OCI-LY7 (cell line): ENCODE data around the gene SLC4A1AP. TPM values are rescaled to one million over a fixed set of nuclear protein-coding genes. Genes with fewer than 3 reads are reported as not detected.

Source experiments
- BruUV-seq: library from RNA; stranded (reverse); fragments of 400-500 nt; replicated peaks from 2 replicates; lab custom pipeline; 2021; lab: Mats Ljungman, UMichigan
- CTCF ChIA-PET: fragments of 300-600 bp; sonication (Branson Sonifier 250); formaldehyde crosslinking; loops from one replicate; lab custom pipeline; 2022; ENCODE audit warnings: antibody characterized with exemption; ENCODE audit not compliant: unreplicated experiment; lab: Charles Lee
- POLR2A ChIA-PET: fragments of 300-600 bp; sonication (Branson Sonifier 250); formaldehyde crosslinking; loops from one replicate; lab custom pipeline; 2022; ENCODE audit warnings: antibody characterized with exemption; lab: Charles Lee
- DNase-seq: peaks from one replicate; pipeline ENCODE4 v3.0.0-alpha.2; 2015; ENCODE audit warnings: low spot score
- H2AFZ ChIP-seq: fragments of 200-600 bp; sonication (generic), shearing (Covaris generic); 2 replicates; pipeline ENCODE4 v1.6.1; 2014; ENCODE audit warnings: mild to moderate bottlenecking, antibody characterized with exemption, low read length, moderate library complexity
- H3K27ac ChIP-seq: fragments of 200-600 bp; sonication (generic); 2 replicates; pipeline ENCODE4 v1.5.1; 2014; ENCODE audit warnings: mixed run types, low read depth, mild to moderate bottlenecking, moderate library complexity, low read length, inconsistent platforms; ENCODE audit not compliant: poor library complexity, severe bottlenecking
- H3K36me3 ChIP-seq: fragments of 200-600 bp; sonication (generic); 2 replicates; pipeline ENCODE4 v1.6.1; 2014; ENCODE audit warnings: mild to moderate bottlenecking, antibody characterized with exemption, low read length, moderate library complexity, mixed read lengths; ENCODE audit not compliant: insufficient read depth
- H3K4me1 ChIP-seq: fragments of 200-600 bp; sonication (generic); 2 replicates; pipeline ENCODE4 v1.5.1; 2014; ENCODE audit warnings: mild to moderate bottlenecking, low read length; ENCODE audit not compliant: insufficient read depth, poor library complexity, severe bottlenecking
- H3K4me2 ChIP-seq: fragments of 200-600 bp; sonication (generic); 2 replicates; pipeline ENCODE4 v1.6.1; 2014; ENCODE audit warnings: mild to moderate bottlenecking, low read length
- H3K4me3 ChIP-seq: fragments of 200-600 bp; sonication (generic); 2 replicates; pipeline ENCODE4 v1.5.1; 2014; ENCODE audit warnings: mild to moderate bottlenecking, low read depth, low read length; ENCODE audit not compliant: poor library complexity, severe bottlenecking
- H3K79me2 ChIP-seq: fragments of 200-600 bp; sonication (generic); 2 replicates; pipeline ENCODE4 v1.6.1; 2016; ENCODE audit warnings: low read depth, mild to moderate bottlenecking, low read length, moderate library complexity, mixed read lengths; ENCODE audit not compliant: insufficient read depth
- H3K9me2 ChIP-seq: fragments of 200-600 bp; sonication (generic); 2 replicates; pipeline ENCODE4 v1.6.1; 2016; ENCODE audit warnings: mild to moderate bottlenecking, low read length, mixed read lengths; ENCODE audit not compliant: insufficient read depth
- H3K9me3 ChIP-seq: fragments of 200-600 bp; sonication (generic); 2 replicates; pipeline ENCODE4 v1.6.1; 2014; ENCODE audit warnings: mild to moderate bottlenecking, mixed run types, low read length, mixed read lengths
- H4K20me1 ChIP-seq: fragments of 200-600 bp; sonication (generic); 2 replicates; pipeline ENCODE4 v1.6.1; 2014; ENCODE audit warnings: mild to moderate bottlenecking, antibody characterized with exemption, low read length, moderate library complexity, mixed read lengths; ENCODE audit not compliant: insufficient read depth
- EZH2phosphoT487 ChIP-seq: fragments of 200-600 bp; sonication (generic); IDR thresholded peaks from 2 replicates; pipeline ENCODE4 v1.6.1; 2018; ENCODE audit warnings: low read depth, borderline replicate concordance, mild to moderate bottlenecking, mixed run types, antibody characterized with exemption, low read length, moderate library complexity, mixed read lengths
- intact Hi-C: fragments of 100-400 bp; cut with micrococcal nuclease; formaldehyde crosslinking; loops from one replicate; pipeline ENCODE4 v1.10.0; 2022; ENCODE audit not compliant: unreplicated experiment
- total RNA-seq, 2 experiments: library from RNA; depleted of rRNA in 1 of 2; stranded (reverse); fragments of >200 nt in 1 of 2; shearing (Covaris generic) in 1 of 2; gene quantifications; 2 replicates each; pipeline ENCODE4 v1.2.3, GENCODE V29; 2014 to 2022
- TF ChIP-seq, protein P1 (sequence below): fragments of 200-600 bp; sonication (generic); conservative IDR thresholded peaks from 2 replicates; pipeline ENCODE4 v1.5.1; 2014; ENCODE audit warnings: mild to moderate bottlenecking, antibody characterized with exemption, low read length, moderate library complexity, mixed read lengths

SLC4A1AP gene
- total RNA-seq, 2 experiments from 2014 or later: 26.2 to 27.9 TPM

DNA sequence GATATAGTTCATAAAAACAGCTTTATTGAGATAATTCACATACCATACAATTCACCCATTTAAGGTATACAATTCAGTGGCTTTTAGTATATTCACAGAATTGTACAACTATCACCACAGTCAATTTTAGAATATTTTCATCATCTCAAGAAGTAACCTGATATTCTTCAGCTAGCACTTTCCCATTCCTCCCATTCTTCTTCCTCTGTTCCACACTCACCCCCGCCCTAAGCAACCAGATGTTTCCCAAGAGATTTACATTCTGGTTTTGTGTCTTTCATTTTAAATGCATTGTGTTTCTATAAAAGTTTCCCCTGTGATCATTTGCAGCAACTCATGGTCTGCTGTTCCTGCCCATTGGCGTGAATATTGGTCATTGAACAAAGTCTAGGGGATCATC is 29.4 kb upstream of the SLC4A1AP start:
- H3K36me3 ChIP-seq: peaks cover 82% of the 10 kb centered on the region

DNA sequence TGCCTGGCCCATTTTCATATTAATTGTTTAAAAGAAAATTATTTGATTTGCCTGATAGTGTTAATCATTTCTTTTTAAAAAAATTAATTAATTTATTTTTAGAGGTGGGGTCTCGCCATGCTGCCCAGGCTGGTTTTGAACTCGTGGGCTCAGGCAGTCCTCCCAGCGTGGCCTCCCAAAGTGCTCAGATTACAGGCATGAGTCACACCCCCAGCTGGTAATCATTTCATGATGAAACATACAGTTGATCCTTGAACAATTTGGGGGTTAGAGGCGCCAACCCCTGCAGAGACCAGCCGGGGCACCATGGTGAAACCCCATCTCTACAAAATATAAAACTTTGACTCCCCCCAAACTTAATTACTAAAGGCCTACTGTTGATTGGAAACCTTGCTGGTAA is 26.9 kb upstream of the SLC4A1AP start:
- H3K9me3 ChIP-seq: no peaks in the 10 kb centered on the region
- ChIA-PET POLR2A (no interaction called here), CTCF (no interaction called here)
- no peak overlapping the region for H3K4me3 ChIP-seq
- H2AFZ ChIP-seq: no peak overlapping the region
- no peaks in the 10 kb centered on the region for H3K9me2 ChIP-seq
- peaks cover 88% of the 10 kb centered on the region for H3K36me3 ChIP-seq
- TF ChIP-seq EZH2phosphoT487: no peak
- TF ChIP-seq, protein P1, sequence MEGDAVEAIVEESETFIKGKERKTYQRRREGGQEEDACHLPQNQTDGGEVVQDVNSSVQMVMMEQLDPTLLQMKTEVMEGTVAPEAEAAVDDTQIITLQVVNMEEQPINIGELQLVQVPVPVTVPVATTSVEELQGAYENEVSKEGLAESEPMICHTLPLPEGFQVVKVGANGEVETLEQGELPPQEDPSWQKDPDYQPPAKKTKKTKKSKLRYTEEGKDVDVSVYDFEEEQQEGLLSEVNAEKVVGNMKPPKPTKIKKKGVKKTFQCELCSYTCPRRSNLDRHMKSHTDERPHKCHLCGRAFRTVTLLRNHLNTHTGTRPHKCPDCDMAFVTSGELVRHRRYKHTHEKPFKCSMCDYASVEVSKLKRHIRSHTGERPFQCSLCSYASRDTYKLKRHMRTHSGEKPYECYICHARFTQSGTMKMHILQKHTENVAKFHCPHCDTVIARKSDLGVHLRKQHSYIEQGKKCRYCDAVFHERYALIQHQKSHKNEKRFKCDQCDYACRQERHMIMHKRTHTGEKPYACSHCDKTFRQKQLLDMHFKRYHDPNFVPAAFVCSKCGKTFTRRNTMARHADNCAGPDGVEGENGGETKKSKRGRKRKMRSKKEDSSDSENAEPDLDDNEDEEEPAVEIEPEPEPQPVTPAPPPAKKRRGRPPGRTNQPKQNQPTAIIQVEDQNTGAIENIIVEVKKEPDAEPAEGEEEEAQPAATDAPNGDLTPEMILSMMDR: no peak
- H3K4me2 ChIP-seq: no peak overlapping the region
- no peak overlapping the region for H3K27ac ChIP-seq
- H3K79me2 ChIP-seq: no peaks in the 10 kb centered on the region
- no peak for DNase-seq
- H4K20me1 ChIP-seq: no peaks in the 10 kb centered on the region
- intact Hi-C loops: no loop called here
- H3K4me1 ChIP-seq: no peaks in the 10 kb centered on the region
- BruUV-seq: no TSS peak

More for the DNA sequence above, 29.4 kb upstream of the SLC4A1AP start:
- no peak for TF ChIP-seq EZH2phosphoT487
- TF ChIP-seq, protein P1: no peak
- Histone ChIP-seq H3K4me1 (peaks cover 7% of the 10 kb centered on the region), H3K9me2 (no peaks in the 10 kb centered on the region), H3K9me3 (no peaks in the 10 kb centered on the region), H3K4me2 (no peak overlapping the region), H2AFZ (no peak overlapping the region), H3K79me2 (peaks cover 7% of the 10 kb centered on the region; the same call in 1 of the 2 replicates), H3K27ac (no peak overlapping the region), H3K4me3 (no peak overlapping the region), H4K20me1 (no peaks in the 10 kb centered on the region)
- ChIA-PET CTCF (no interaction called here), POLR2A (interaction anchor here (0.6 to 1.4 kb wide), 2 partner anchors 12 to 147 kb away, joined by 3 read pairs; no protein-coding TSS in a partner anchor)
- intact Hi-C loops: no loop called here
- BruUV-seq: no TSS peak
- no peak for DNase-seq

DNA sequence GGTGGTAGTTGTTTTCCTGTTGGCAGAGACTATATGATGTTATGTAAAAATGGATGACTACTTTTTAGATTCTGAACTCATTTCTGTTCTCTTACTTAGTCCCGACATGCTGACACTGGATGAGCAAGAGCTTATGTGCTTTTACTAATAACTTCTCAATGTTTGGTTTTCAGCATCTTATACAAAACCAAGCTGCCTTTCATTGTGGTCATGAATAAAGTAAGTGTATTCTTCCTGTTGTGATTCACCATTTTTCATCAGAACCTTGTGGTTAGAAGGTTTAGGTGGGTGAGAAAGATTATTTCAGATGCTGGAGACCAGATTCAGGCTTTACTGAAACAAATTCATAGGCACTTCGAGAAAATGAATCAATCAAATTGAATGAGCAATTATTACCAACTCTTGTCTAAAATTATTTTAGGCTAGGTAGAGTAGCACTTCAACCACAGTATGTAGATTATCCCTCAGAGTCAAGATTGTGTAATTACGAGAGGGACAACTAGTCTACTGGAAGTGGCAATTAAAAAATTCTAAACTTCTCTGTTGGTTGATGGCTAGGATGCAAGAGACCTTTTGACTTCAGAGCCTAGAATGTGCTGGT is 25.6 kb upstream of the SLC4A1AP start:
- Histone ChIP-seq H3K4me3 (no peak overlapping the region), H3K4me1 (no peaks in the 10 kb centered on the region), H3K36me3 (peaks cover 83% of the 10 kb centered on the region), H4K20me1 (no peaks in the 10 kb centered on the region), H3K4me2 (no peak overlapping the region), H3K9me2 (no peaks in the 10 kb centered on the region), H3K9me3 (no peaks in the 10 kb centered on the region), H2AFZ (no peak overlapping the region), H3K27ac (no peak overlapping the region), H3K79me2 (no peaks in the 10 kb centered on the region)
- ChIA-PET POLR2A (interaction anchor here (1.0 kb wide), 1 partner anchor 10 kb away, joined by 4 read pairs; no protein-coding TSS in a partner anchor), CTCF (no interaction called here)
- BruUV-seq: no TSS peak
- TF ChIP-seq, protein P1: no peak
- no peak for TF ChIP-seq EZH2phosphoT487
- no peak for DNase-seq
- intact Hi-C loops: no loop called here
